Duodenal mucosa (tissue), 2 donors: ENCODE data around the gene DOLPP1.
"Not testable (repeated sequence)": the region's sequence is repeated elsewhere in the genome, so short reads cannot be mapped to it uniquely, and the experiment has no call there.

ENCODE experiments used
- H3K27ac ChIP-seq: one replicate; pipeline ENCODE4 v1.7.0; 2013; ENCODE audit warnings: low read depth, low read length
- H3K27me3 ChIP-seq, 2 donors: one replicate each; pipeline ENCODE4 v1.7.0; 2013; ENCODE audit warnings: low read length in 2 of 2, control low read depth in 1 of 2; ENCODE audit not compliant: insufficient read depth in 2 of 2, control insufficient read depth in 1 of 2
- H3K36me3 ChIP-seq, 2 donors: one replicate each; pipeline ENCODE4 v1.7.0; 2013; ENCODE audit warnings: low read length in 2 of 2, control low read depth in 1 of 2; ENCODE audit not compliant: insufficient read depth in 2 of 2, control insufficient read depth in 1 of 2
- H3K4me1 ChIP-seq, 2 donors: one replicate each; pipeline ENCODE4 v1.7.0; 2013; ENCODE audit warnings: low read length in 2 of 2, control low read depth in 1 of 2; ENCODE audit not compliant: insufficient read depth in 2 of 2, control insufficient read depth in 1 of 2
- H3K4me3 ChIP-seq, 2 donors: one replicate each; pipeline ENCODE4 v1.7.0; 2013; ENCODE audit warnings: low read length in 2 of 2, low read depth in 1 of 2
- H3K9ac ChIP-seq, 2 donors: one replicate each; pipeline ENCODE4 v1.7.0; 2013; ENCODE audit warnings: low read length in 2 of 2, low read depth in 1 of 2
- H3K9me3 ChIP-seq, 2 donors: one replicate each; pipeline ENCODE4 v1.7.0; 2013; ENCODE audit warnings: low read length in 2 of 2, control low read depth in 1 of 2; ENCODE audit not compliant: control insufficient read depth in 1 of 2

DOLPP1 gene

DNA sequence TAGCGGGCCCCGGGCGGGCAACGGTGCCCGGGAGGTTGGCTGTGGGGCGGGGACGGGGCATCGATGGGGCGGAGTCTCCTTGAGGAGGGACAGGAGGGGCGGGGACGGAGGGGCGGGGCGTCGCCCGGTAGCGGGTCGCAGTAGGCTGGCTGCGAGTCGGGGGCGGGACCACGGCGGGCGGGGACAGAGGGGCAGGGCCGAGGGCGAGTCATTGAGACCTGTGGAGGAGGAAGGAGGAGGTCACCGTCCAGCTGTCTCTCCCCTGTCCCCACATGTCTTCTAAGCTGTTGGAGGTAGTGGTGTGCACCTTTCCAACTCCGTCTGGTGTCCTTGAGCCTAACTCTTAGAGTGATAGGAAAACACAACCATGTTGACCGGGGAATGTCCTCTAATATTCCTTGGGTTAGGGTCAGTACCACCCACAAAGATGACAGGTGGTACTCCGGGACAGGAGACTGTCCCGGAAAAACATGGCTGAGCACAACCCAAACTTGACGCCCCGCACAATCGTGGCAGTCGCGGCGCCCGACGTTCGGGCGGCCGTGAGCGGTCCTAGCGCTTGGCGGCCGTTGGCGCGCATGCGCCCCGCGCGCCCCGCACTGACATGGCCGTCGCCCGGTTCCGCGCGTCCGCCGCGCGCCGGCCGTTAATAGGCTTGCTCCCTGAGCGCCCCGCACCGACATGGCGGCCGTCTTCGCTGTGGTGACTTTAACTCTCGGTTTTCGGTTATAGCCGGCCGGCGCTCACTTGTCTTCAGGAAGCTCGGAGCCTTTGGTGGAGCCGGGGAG lies 30.0 kb downstream of the DOLPP1 start, which contains the start of the genes CRAT and PTPA:
TSS of gene CRAT (minus strand) at position 54 of the 788 bp plus-strand sequence. CDS start 284 bp downstream, outside the sequence.
TSS of gene PTPA (plus strand) at position 676 of the 788 bp plus-strand sequence. CDS start 186 bp downstream, outside the sequence.
- Histone ChIP-seq H3K4me1 (peaks cover 29% of the 10 kb centered on the region in 2 donors), H3K27me3 (no peaks in the 10 kb centered on the region), H3K27ac (peak within 1 kb of the TSS; percentile 88), H3K9ac (peak within 1 kb of the TSS; percentile 76 to 81), H3K9me3 (no peaks in the 10 kb centered on the region), H3K36me3 (peaks cover 0 to 16% of the 10 kb centered on the region in 2 donors), H3K4me3 (peak within 1 kb of the TSS; percentile 82 to 88)

DNA sequence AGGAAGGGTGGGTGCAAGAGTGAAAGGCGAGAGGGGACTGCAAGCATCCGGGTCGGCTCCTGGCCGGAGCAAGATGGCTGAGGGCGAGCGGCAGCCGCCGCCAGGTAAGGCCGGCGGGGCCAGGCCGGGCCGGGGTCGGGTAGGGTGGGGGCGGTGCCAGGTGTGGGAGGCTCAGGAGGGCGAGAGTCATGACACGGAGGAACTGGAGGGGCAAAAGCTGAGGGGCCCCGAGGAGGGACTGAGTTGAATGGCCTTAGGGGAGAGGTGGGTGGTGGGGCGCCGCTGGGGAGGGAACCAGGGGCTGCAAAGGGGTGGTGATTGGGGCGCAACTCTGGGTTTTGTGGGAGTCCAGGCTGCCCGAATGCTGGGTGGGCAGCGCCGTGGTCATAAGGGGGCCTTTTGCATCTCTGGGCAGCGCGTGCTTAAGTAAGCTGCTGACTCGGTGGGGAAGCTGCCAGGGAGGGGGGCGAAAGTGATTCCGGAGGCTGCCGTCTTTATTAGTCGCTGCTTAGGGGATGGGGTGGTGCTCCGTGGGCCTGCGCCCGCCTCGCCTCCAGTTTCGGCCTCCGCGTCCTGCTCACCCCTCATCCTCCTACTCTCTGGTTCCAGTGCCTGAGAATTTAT lies 30.7 kb downstream of the DOLPP1 start:
- peaks cover 0 to 9% of the 10 kb centered on the region in 2 donors for H3K36me3 ChIP-seq
- H3K4me1 ChIP-seq: peaks cover 29% of the 10 kb centered on the region in 2 donors
- no peaks in the 10 kb centered on the region for H3K9me3 ChIP-seq
- H3K27me3 ChIP-seq: no peaks in the 10 kb centered on the region
- peak overlapping the region; percentile 75 to 88 for H3K4me3 ChIP-seq
- H3K27ac ChIP-seq: peak overlapping the region; percentile 88
- H3K9ac ChIP-seq: peak overlapping the region; percentile 74 to 81

DNA sequence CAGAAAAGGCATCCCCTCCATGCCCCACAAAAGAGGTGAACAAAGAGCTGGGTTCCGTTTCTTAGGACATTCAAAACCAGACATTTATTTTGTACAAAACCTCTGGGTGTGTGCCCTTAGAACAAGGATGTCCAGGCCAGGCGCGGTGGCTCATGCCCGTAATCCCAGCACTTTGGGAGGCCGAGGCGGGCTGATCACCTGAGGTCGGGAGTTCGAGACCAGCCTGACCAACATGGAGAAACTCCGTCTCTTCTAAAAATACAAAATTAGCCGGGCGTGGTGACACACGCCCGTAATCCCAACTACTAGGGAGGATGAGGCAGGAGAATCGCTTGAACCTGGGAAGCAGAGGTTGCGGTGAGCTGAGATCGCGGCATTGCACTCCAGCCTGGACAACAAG lies 31.6 kb downstream of the DOLPP1 start:
- H3K27ac ChIP-seq, H3K36me3 ChIP-seq, H3K27me3 ChIP-seq, H3K9me3 ChIP-seq: not testable (repeated sequence)
- Histone ChIP-seq H3K4me3 (peak overlapping the region; percentile 75 to 88), H3K4me1 (peaks cover 29% of the 10 kb centered on the region in 2 donors), H3K9ac (peak overlapping the region in 1 of 2 donors; percentile 81)

DNA sequence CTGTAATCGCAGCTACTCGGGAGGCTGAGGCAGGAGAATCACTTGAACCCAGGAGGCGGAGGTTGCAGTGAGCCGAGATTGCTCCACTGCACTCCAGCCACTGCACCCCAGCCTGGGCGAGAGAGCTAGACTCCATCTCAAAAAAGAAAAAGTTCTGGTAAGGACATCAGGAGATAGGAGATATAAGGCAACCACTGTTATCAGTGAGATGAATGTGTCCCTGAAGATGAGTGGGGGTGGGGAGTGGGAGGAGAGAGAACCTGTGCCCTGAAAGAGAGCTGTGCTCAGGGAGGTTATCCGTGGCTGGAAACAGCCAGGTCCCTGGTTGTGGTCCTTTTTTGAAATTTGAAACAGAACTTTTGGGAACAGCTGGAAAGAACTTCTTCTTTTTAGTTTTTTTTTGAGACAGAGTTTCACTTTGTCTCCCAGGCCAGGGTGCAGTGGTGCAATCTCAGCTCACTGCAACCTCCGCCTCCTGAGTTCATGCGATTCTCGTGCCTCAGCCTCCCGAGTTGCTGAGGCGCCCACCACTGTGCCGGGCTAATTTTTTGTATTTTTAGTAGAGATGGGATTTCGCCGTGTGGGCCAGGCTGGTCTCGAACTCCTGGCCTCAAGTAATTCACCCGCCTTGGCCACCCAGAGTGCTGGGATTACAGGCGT lies 32.9 kb downstream of the DOLPP1 start:
- Histone ChIP-seq H3K9me3 (no peaks in the 10 kb centered on the region), H3K4me1 (peaks cover 22 to 25% of the 10 kb centered on the region in 2 donors), H3K36me3 (no peaks in the 10 kb centered on the region), H3K9ac (no peak overlapping the region), H3K4me3 (no peak overlapping the region), H3K27me3 (no peaks in the 10 kb centered on the region), H3K27ac (no peak overlapping the region)

DNA sequence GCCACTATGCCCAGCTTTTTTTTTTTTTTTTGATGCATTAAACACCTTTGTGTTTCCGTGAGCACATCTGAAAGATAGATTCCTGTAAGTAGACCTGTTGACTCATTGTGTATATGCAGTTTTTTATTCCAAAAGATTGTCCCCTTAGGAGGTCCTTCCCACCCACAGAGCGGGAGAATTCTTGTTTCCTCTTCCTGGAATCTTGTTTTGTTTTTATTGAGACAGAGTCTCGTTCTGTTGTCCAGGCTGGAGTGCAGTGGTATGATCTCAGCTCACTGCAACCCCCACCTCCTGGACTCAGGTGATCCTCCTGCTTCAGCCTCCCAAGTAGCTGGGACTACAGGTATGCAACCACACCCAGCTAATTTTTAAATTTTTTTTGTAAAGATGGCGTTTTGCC lies 37.9 kb downstream of the DOLPP1 start:
- no peaks in the 10 kb centered on the region for H3K27me3 ChIP-seq
- H3K9me3 ChIP-seq: no peaks in the 10 kb centered on the region
- H3K4me3 ChIP-seq: no peak overlapping the region
- no peak overlapping the region for H3K9ac ChIP-seq
- no peak overlapping the region for H3K27ac ChIP-seq
- peaks cover 5 to 7% of the 10 kb centered on the region in 2 donors for H3K4me1 ChIP-seq
- peaks cover 14 to 30% of the 10 kb centered on the region in 2 donors for H3K36me3 ChIP-seq

DNA sequence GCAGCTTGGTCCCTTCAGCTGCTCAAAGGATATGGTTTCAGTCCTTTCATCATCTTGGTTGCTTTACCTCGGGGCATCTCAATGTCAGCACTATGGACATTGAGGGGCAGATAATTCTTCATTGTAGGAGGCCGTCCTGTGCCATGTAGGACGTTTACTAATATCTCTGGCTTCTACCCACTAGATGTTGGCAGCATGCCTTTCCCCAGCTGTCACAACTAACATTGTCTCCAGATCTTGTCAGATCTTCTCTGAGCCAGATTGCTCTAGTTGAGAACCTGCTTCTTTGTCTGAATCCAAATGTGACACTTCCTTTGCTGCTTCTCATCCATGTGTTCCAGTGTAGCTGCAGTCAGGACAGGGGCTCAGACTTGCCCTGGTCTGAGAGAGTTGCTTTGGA lies 40.6 kb downstream of the DOLPP1 start:
- Histone ChIP-seq H3K4me3 (no peak overlapping the region), H3K27ac (no peak overlapping the region), H3K36me3 (peaks cover 14 to 44% of the 10 kb centered on the region in 2 donors), H3K4me1 (no peaks in the 10 kb centered on the region), H3K9me3 (no peaks in the 10 kb centered on the region), H3K27me3 (no peaks in the 10 kb centered on the region), H3K9ac (no peak overlapping the region)

DNA sequence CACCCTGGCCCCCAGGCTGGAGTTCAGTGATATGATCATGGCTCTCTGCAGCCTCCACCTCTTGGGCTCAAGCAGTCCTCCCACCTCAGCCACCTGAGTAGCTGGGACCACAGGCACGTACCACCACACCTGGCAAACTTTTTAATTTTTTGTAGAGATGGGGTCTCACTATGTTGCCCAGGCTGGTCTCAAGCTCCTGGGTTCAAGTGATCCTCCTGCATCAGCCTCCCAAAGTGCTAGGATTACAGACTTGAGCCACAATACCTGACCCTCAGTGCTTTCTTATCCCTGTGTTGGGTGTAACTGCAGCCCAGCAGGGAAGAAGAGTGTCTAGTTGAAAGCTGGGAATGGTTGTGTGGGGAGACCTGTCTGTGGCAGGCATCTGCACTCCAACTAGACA lies 41.2 kb downstream of the DOLPP1 start:
- no peak overlapping the region for H3K27ac ChIP-seq
- H3K27me3 ChIP-seq: no peaks in the 10 kb centered on the region
- no peak overlapping the region for H3K4me3 ChIP-seq
- no peaks in the 10 kb centered on the region for H3K9me3 ChIP-seq
- H3K9ac ChIP-seq: no peak overlapping the region
- H3K36me3 ChIP-seq: peaks cover 15 to 48% of the 10 kb centered on the region in 2 donors
- H3K4me1 ChIP-seq: no peaks in the 10 kb centered on the region

DNA sequence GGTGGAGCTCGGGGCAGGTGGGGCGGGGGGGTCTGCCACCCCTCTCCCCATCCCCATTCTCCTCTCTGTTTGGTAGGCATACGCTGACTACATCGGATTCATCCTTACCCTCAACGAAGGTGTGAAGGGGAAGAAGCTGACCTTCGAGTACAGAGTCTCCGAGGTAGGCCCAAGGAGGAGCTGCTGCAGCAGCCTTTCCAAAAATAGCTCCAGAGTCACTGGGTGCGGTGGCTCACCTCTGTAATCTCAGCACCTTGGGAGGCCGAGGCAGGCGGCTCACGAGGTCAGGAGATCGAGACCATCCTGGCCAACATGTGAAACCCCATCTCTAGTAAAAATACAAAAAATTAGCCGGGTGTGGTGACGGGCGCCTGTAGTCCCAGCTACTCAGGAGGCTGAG lies 42.1 kb downstream of the DOLPP1 start:
- not testable (repeated sequence) for H3K4me3 ChIP-seq, H3K27me3 ChIP-seq, H3K9ac ChIP-seq, H3K27ac ChIP-seq, H3K4me1 ChIP-seq, H3K9me3 ChIP-seq
- H3K36me3 ChIP-seq: peaks cover 18 to 55% of the 10 kb centered on the region in 2 donors

DNA sequence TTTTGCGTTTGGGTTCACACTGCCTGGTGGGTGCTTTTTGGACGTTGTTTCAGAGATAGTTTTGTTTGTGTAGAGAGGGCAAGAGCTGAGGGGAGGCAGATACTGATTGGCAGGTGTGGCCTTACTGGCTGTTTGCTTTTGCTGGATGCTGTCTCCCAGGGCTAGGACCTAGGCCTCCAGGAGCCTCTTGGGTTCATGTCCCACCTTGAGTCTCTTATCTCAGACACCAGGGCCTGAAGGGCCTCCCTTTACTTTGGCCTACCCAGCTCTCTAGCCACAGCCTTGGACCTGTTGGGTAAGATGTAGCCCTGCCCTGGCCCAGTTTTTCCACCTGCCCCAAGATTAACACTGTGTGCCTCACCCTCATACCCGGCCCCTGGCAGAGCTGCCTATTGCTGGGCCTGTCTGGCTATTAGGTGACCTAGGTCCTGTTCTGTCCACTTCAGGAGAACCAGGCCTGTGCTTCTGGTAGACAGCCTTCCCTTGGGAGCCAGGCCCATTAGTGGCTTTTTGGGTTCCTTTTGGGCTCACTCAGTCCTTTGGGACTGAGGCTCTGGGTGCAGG lies 43.7 kb downstream of the DOLPP1 start:
- Histone ChIP-seq H3K9me3 (no peaks in the 10 kb centered on the region), H3K36me3 (peaks cover 18 to 62% of the 10 kb centered on the region in 2 donors), H3K9ac (no peak overlapping the region), H3K27me3 (no peaks in the 10 kb centered on the region), H3K4me1 (no peaks in the 10 kb centered on the region), H3K4me3 (no peak overlapping the region), H3K27ac (no peak overlapping the region)

DNA sequence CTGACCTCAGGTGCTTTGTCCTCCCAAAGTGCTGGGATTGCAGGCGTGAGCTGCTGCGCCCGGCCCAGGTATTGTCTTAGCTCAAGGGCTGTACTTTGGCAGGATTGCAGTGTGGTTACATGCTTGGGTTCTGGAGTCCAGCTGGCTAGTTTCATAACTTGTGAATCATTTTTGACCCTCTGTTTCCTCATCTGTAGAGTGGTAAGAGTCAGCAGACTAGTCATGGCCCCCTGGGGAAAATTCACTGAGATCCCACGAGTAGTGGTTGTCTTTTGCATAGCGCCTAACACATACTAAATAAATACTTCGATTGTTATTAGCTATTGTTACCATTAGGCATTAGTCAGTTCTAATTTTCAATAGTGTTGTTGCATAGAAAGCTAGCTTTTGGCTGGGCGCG lies 44.6 kb downstream of the DOLPP1 start:
- Histone ChIP-seq H3K27me3 (no peaks in the 10 kb centered on the region), H3K4me3 (no peak overlapping the region), H3K36me3 (peaks cover 25 to 67% of the 10 kb centered on the region in 2 donors)

More for the DNA sequence above, 44.6 kb downstream of the DOLPP1 start:
- Histone ChIP-seq H3K9ac (no peak overlapping the region), H3K4me1 (no peaks in the 10 kb centered on the region), H3K9me3 (no peaks in the 10 kb centered on the region), H3K27ac (no peak overlapping the region)
